ENCODE measurements around the gene BICD2. TPM values are rescaled to one million over a fixed set of nuclear protein-coding genes. Genes with fewer than 3 reads are reported as not detected.

BICD2 gene
- total and polyA plus RNA-seq, 2 of the 13 experiments (the other 11 are each of a cell fraction or from before 2014, with no cell fraction given) = 5.1 to 17.4 TPM

DNA sequence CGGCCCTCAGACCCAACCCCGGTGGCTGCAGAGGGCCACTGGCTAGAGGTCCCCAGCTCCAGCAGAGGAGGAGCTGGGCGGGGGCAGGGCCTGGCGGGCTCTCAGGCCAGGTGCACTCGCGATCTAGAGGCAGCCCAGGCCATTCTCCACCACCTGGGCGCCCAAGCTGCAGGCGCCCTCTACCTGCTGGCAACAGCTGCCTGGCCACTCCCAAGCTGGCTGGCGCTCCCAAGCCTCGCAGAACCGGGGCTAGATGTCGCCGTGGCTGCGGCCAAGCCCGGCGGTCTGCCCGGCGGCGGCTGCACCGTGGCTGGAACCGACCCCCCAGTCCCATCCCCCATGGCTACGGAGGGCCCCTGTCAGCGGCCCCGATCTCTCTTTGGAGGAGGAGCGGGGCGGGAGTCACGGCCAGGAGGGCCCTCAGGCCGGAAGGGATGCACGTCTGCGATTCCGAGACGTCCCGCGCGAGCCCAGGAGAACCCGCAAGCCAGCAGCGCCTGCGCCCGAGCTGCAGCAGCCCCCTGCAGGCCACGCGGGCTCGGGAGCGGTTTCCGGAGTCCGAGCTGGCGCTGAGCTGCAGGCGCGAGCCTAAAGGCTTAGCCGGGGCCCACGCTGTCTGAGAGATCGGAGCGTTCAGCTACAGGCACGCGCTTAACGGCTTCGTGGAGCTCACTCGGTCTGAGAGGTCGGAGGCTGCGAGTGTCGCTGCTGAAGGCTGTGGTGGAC lies 44.3 kb upstream of the BICD2 start (continued):
- TF ChIP-seq TFDP1 (CRISPR knock-in tag; IDR thresholded peaks at IDR 0.05; ENCODE audit: borderline replicate concordance) = no peak
- no peak for TF ChIP-seq E2F1 (CRISPR knock-in tag; IDR thresholded peaks at IDR 0.05)
- no peak for TF ChIP-seq SMYD3 (CRISPR knock-in tag; IDR thresholded peaks at IDR 0.05)
- TF ChIP-seq USF2 (IDR thresholded peaks at IDR 0.05; ENCODE audit: low read depth, low read length) = no peak
- no peak for TF ChIP-seq USF2 (CRISPR knock-in tag; IDR thresholded peaks at IDR 0.05; ENCODE audit: borderline replicate concordance)
- peak; percentile 24; the same call in 1 of the 2 replicates for TF ChIP-seq ZFY (CRISPR knock-in tag; IDR thresholded peaks at IDR 0.05)
- TF ChIP-seq HMGA1 (CRISPR knock-in tag; conservative IDR thresholded peaks at IDR 0.05) = no peak
- TF ChIP-seq NFKB2 (CRISPR knock-in tag; IDR thresholded peaks at IDR 0.05; ENCODE audit: borderline replicate concordance) = no peak
- TF ChIP-seq ZNF564 (CRISPR knock-in tag; IDR thresholded peaks at IDR 0.05) = no peak
- TF ChIP-seq, protein P1, sequence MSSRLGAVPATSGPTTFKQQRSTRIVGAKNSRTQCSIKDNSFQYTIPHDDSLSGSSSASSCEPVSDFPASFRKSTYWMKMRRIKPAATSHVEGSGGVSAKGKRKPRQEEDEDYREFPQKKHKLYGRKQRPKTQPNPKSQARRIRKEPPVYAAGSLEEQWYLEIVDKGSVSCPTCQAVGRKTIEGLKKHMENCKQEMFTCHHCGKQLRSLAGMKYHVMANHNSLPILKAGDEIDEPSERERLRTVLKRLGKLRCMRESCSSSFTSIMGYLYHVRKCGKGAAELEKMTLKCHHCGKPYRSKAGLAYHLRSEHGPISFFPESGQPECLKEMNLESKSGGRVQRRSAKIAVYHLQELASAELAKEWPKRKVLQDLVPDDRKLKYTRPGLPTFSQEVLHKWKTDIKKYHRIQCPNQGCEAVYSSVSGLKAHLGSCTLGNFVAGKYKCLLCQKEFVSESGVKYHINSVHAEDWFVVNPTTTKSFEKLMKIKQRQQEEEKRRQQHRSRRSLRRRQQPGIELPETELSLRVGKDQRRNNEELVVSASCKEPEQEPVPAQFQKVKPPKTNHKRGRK (CRISPR knock-in tag; IDR thresholded peaks at IDR 0.05) = no peak
- peak; percentile 98 for TF ChIP-seq BCL6 (CRISPR knock-in tag; IDR thresholded peaks at IDR 0.05)
- TF ChIP-seq ERF (CRISPR knock-in tag; IDR thresholded peaks at IDR 0.05) = peak; percentile 18; the same call in 1 of the 2 replicates
- no peak for TF ChIP-seq PTBP1 (IDR thresholded peaks at IDR 0.05; ENCODE audit: low read depth, low read length, poor library complexity, severe bottlenecking)
- TF ChIP-seq, protein P2, sequence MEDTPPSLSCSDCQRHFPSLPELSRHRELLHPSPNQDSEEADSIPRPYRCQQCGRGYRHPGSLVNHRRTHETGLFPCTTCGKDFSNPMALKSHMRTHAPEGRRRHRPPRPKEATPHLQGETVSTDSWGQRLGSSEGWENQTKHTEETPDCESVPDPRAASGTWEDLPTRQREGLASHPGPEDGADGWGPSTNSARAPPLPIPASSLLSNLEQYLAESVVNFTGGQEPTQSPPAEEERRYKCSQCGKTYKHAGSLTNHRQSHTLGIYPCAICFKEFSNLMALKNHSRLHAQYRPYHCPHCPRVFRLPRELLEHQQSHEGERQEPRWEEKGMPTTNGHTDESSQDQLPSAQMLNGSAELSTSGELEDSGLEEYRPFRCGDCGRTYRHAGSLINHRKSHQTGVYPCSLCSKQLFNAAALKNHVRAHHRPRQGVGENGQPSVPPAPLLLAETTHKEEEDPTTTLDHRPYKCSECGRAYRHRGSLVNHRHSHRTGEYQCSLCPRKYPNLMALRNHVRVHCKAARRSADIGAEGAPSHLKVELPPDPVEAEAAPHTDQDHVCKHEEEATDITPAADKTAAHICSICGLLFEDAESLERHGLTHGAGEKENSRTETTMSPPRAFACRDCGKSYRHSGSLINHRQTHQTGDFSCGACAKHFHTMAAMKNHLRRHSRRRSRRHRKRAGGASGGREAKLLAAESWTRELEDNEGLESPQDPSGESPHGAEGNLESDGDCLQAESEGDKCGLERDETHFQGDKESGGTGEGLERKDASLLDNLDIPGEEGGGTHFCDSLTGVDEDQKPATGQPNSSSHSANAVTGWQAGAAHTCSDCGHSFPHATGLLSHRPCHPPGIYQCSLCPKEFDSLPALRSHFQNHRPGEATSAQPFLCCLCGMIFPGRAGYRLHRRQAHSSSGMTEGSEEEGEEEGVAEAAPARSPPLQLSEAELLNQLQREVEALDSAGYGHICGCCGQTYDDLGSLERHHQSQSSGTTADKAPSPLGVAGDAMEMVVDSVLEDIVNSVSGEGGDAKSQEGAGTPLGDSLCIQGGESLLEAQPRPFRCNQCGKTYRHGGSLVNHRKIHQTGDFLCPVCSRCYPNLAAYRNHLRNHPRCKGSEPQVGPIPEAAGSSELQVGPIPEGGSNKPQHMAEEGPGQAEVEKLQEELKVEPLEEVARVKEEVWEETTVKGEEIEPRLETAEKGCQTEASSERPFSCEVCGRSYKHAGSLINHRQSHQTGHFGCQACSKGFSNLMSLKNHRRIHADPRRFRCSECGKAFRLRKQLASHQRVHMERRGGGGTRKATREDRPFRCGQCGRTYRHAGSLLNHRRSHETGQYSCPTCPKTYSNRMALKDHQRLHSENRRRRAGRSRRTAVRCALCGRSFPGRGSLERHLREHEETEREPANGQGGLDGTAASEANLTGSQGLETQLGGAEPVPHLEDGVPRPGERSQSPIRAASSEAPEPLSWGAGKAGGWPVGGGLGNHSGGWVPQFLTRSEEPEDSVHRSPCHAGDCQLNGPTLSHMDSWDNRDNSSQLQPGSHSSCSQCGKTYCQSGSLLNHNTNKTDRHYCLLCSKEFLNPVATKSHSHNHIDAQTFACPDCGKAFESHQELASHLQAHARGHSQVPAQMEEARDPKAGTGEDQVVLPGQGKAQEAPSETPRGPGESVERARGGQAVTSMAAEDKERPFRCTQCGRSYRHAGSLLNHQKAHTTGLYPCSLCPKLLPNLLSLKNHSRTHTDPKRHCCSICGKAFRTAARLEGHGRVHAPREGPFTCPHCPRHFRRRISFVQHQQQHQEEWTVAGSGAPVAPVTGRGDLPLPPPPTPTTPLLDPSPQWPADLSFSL (CRISPR knock-in tag; IDR thresholded peaks at IDR 0.05) = no peak
- TF ChIP-seq SMARCC2 (IDR thresholded peaks at IDR 0.05) = no peak

Measured in HepG2 (cell line).